Measurements from ENCODE around the gene USP10.

The USP10 gene

GRCh38 chr16:84826558-84826941 is 126.8 kb downstream of the USP10 start:
- no peak overlapping the region for H3K4me3 ChIP-seq (ENCODE audit: low read depth, low read length)
- H3K4me1 ChIP-seq (ENCODE audit: control insufficient read depth, insufficient read depth, low read length): no peaks in the 10 kb centered on the region
- H3K27me3 ChIP-seq (ENCODE audit: control insufficient read depth, insufficient read depth, low read length): peaks cover 4% of the 10 kb centered on the region
- no peaks in the 10 kb centered on the region for H3K9me3 ChIP-seq (ENCODE audit: control insufficient read depth, insufficient read depth, low read length)
- no peak overlapping the region for H3K27ac ChIP-seq (ENCODE audit: low read depth, low read length)
- H3K9ac ChIP-seq (ENCODE audit: low read depth, low read length): no peak overlapping the region; the same call in 1 of the 2 replicates
- no peaks in the 10 kb centered on the region for H3K36me3 ChIP-seq (ENCODE audit: control insufficient read depth, insufficient read depth, low read length)

- H3K9ac ChIP-seq (ENCODE audit: low read depth, low read length): no peak overlapping the region
- H3K27me3 ChIP-seq (ENCODE audit: control insufficient read depth, insufficient read depth, low read length): no peaks in the 10 kb centered on the region
- H3K36me3 ChIP-seq (ENCODE audit: control insufficient read depth, insufficient read depth, low read length): no peaks in the 10 kb centered on the region
- H3K9me3 ChIP-seq (ENCODE audit: control insufficient read depth, insufficient read depth, low read length): no peaks in the 10 kb centered on the region
- no peak overlapping the region for H3K27ac ChIP-seq (ENCODE audit: low read depth, low read length)
- no peak overlapping the region for H3K4me3 ChIP-seq (ENCODE audit: low read depth, low read length)
- no peaks in the 10 kb centered on the region for H3K4me1 ChIP-seq (ENCODE audit: control insufficient read depth, insufficient read depth, low read length)
Observed at GRCh38 chr16:84827131-84827574, 127.4 kb downstream of the USP10 start.

- no peak overlapping the region for H3K9ac ChIP-seq (ENCODE audit: low read depth, low read length)
- H3K9me3 ChIP-seq (ENCODE audit: control insufficient read depth, insufficient read depth, low read length): no peaks in the 10 kb centered on the region
- no peaks in the 10 kb centered on the region for H3K27me3 ChIP-seq (ENCODE audit: control insufficient read depth, insufficient read depth, low read length)
- no peaks in the 10 kb centered on the region for H3K36me3 ChIP-seq (ENCODE audit: control insufficient read depth, insufficient read depth, low read length)
- H3K4me1 ChIP-seq (ENCODE audit: control insufficient read depth, insufficient read depth, low read length): no peaks in the 10 kb centered on the region
- H3K4me3 ChIP-seq (ENCODE audit: low read depth, low read length): no peak overlapping the region
- H3K27ac ChIP-seq (ENCODE audit: low read depth, low read length): no peak overlapping the region
Observed at GRCh38 chr16:84827897-84828296, 128.1 kb downstream of the USP10 start.

GRCh38 chr16:84828322-84828721 is 128.5 kb downstream of the USP10 start:
- no peaks in the 10 kb centered on the region for H3K9me3 ChIP-seq (ENCODE audit: control insufficient read depth, insufficient read depth, low read length)
- no peak overlapping the region for H3K27ac ChIP-seq (ENCODE audit: low read depth, low read length)
- H3K4me1 ChIP-seq (ENCODE audit: control insufficient read depth, insufficient read depth, low read length): no peaks in the 10 kb centered on the region
- H3K9ac ChIP-seq (ENCODE audit: low read depth, low read length): no peak overlapping the region
- H3K27me3 ChIP-seq (ENCODE audit: control insufficient read depth, insufficient read depth, low read length): no peaks in the 10 kb centered on the region
- no peak overlapping the region for H3K4me3 ChIP-seq (ENCODE audit: low read depth, low read length)
- no peaks in the 10 kb centered on the region for H3K36me3 ChIP-seq (ENCODE audit: control insufficient read depth, insufficient read depth, low read length)
